COR-L47 (cell line): ENCODE data around the gene CCDC107.
"Not testable (repeated sequence)": the region's sequence is repeated elsewhere in the genome, so short reads cannot be mapped to it uniquely, and the experiment has no call there.

Experiments
- DNase-seq: peaks from one replicate; lab custom pipeline; 2025; lab: John Stamatoyannopoulos, UW

The CCDC107 gene, protein sequence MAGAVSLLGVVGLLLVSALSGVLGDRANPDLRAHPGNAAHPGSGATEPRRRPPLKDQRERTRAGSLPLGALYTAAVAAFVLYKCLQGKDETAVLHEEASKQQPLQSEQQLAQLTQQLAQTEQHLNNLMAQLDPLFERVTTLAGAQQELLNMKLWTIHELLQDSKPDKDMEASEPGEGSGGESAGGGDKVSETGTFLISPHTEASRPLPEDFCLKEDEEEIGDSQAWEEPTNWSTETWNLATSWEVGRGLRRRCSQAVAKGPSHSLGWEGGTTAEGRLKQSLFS

GRCh38 chr9:35658137-35658967 lies at the start of gene CCDC107:
Gene CCDC107 (plus strand): TSS chr9:35658292. CDS start chr9:35658380, 88 bp downstream.
- peak; percentile 81 for DNase-seq

GRCh38 chr9:35609001-35609819 lies 48.9 kb upstream of the CCDC107 start:
- no peak for DNase-seq

DNA sequence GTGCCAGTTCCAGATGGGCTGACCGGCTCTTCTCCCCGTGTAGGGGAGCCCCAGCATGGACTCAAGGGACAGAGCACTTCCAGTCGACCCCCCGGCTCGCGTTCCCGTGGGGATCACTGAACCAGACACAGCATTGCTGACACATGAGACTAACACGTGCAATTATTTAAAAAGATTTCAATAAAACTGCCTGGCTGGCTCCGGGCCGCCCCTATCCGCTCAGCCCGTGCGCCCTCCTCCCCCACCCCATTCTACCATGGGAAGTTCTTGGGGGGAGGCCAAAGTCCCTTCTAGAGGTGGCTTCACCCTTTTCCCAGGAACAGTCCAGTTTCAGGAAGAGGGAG lies 48.3 kb upstream of the CCDC107 start:
- DNase-seq = no peak

DNA sequence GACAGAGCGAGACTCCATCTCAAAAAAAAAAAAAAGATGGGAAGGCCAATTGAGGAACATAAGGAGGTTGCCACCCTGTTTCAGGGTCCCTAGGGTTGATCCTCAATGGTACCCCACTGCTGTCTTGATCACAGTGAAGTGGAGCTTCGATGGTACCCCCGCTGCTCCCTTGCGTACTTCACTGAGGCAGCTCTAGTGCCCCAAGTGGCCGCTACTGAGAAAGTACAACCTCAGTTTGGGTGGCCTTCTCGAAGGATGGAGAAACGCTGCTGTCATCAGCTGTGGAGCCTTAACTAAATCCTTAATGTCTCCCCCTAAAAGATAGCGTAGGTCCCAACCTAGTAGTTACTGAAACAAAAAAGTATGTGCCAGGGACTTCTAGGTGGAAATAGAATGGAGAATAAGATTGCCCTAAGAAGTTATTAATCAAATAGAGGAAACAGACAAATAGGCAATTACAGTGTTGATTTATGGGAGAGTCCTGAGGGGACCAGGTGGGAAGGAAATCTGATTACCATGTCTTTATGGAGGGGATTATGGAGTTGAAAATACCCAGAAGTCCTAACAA lies 46.8 kb upstream of the CCDC107 start:
- peak; percentile 29 for DNase-seq

- DNase-seq = not testable (repeated sequence)
These were observed 46.0 kb upstream of the CCDC107 start for GRCh38 chr9:35612066-35612465.

- no peak for DNase-seq
These were observed 45.2 kb upstream of the CCDC107 start for GRCh38 chr9:35612843-35613242.

- DNase-seq = peak; percentile 32
These were observed 42.0 kb upstream of the CCDC107 start for GRCh38 chr9:35615981-35616680.

- peak; percentile 27 for DNase-seq
These were observed 41.2 kb upstream of the CCDC107 start for GRCh38 chr9:35616681-35617459.

GRCh38 chr9:35617548-35617947 lies 40.5 kb upstream of the CCDC107 start:
- no peak for DNase-seq

- no peak for DNase-seq
These were observed 39.8 kb upstream of the CCDC107 start, which contains the start of gene CD72 for GRCh38 chr9:35618325-35618727. Gene CD72 (minus strand): TSS chr9:35618413. CDS start chr9:35618303, 110 bp downstream.

GRCh38 chr9:35618854-35619799 lies 39.0 kb upstream of the CCDC107 start:
- DNase-seq = no peak

DNA sequence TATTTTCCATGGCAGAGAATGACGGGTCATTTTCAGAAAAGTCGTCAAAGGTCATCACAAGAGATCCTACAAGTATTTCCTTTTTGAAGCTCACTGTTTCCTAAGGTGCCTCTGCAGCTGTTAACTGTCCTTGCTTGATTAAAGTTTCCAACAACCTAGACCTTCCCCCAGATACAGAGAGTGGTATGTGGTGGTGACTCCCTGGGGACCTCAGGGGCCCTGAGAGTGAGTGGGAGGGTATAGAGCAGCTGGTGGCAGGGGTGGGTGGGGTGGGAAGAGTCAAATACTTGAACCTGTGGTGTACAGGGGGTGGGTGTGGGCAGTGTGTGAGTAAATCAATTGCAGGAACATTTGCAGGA lies 38.3 kb upstream of the CCDC107 start:
- DNase-seq = no peak

DNA sequence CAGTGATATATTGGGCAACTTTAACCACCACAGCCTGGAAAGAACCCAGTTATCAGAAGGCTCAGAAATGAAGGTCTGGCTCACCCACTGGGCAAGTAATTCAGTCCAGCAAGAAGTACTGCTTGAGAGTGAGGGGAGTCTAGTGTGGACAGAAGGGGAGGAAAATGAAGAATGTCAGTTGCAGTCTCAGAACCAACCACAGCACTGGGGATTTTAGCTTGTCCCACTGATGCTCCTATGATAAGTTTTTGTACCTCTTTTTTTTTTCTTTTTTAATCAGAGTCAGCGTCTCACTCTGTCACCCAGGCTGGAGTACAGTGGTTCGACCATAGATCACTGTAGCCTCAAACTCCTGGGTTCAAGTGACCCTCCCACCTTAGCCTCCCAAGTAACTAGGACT lies 30.5 kb upstream of the CCDC107 start:
- no peak for DNase-seq

DNA sequence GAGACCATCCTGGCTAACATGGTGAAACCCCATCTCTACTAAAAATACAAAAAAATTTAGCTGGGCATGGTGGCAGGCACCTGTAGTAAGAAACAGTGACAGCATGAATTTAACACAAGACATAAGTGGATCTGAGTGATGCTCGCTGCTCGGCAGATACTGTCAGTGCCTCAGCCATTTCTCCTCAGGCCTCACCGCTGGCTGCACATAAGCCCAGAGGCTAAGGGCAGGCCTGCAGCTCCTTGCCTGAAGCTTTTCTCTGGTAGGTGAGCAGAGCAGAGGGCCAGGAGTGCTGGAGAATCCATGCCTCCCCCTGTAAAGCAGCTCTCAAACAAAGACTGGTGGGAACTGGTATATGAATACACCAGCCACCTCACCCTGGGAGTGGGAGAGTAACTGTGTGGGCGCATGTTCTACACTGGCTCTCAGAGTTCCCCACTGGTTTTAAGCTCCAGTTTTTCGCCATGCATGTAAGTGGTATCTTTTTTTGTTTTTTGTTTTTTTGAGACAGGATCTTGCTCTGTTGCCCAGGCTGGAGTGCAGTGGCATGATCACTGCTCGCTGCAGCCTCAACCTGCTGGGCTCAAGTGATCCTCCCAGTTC lies 29.6 kb upstream of the CCDC107 start:
- DNase-seq = no peak

GRCh38 chr9:35629597-35629996 lies 28.5 kb upstream of the CCDC107 start:
- no peak for DNase-seq

DNA sequence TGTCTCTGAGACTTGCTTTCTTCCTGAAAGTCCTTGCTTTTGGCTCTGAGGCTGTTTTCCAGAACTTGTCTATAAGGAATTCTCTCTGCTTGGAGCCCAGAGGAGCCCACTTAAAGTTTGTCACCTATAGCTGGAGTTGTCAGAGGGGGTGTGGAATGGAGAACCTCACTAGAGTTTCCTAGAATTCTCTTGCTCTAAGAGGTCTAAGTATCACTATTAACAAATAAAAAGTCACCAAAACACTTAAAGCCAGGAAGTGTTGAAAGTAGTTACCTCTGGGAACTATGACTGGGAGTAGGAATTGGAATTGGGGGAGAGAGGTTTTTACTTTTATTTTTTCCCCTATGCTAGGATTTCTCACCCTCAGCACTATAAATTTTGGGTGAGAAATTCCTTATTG lies 22.4 kb upstream of the CCDC107 start:
- DNase-seq = no peak

- no peak for DNase-seq
These were observed 21.8 kb upstream of the CCDC107 start for GRCh38 chr9:35636135-35636876.

GRCh38 chr9:35636877-35637246 lies 21.2 kb upstream of the CCDC107 start:
- DNase-seq = not testable (repeated sequence)
